ENCODE data around the gene SLC38A3.

DNA sequence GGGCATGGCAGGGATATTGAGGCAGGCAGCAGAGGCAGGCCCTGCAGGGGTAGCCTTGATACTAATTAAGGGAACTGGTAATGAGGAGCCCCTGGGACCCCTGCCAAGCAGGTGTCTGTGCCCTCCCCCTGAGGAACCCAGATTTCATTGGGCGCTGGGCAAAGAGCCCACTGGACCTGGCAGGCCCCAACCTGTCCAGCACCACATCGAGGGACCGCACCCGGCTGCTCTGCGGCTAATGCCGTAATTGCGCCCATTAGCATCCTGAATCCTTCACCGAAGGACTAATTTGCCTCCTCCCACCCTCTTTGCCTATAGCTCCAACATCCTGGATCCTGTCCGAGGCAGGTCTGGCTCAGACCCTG is 50.2 kb downstream of the SLC38A3 start:
- TF ChIP-seq POLR2A (IDR thresholded peaks at IDR 0.05): no peak
- TF ChIP-seq, protein P1, sequence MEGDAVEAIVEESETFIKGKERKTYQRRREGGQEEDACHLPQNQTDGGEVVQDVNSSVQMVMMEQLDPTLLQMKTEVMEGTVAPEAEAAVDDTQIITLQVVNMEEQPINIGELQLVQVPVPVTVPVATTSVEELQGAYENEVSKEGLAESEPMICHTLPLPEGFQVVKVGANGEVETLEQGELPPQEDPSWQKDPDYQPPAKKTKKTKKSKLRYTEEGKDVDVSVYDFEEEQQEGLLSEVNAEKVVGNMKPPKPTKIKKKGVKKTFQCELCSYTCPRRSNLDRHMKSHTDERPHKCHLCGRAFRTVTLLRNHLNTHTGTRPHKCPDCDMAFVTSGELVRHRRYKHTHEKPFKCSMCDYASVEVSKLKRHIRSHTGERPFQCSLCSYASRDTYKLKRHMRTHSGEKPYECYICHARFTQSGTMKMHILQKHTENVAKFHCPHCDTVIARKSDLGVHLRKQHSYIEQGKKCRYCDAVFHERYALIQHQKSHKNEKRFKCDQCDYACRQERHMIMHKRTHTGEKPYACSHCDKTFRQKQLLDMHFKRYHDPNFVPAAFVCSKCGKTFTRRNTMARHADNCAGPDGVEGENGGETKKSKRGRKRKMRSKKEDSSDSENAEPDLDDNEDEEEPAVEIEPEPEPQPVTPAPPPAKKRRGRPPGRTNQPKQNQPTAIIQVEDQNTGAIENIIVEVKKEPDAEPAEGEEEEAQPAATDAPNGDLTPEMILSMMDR (IDR thresholded peaks at IDR 0.05): no peak

Measured in esophagus squamous epithelium (tissue), 4 donors.